Measurements from ENCODE around the gene IER3. TPM values are rescaled to one million over a fixed set of nuclear protein-coding genes. Genes with fewer than 3 reads are reported as not detected.

IER3 gene
- total and polyA plus RNA-seq, 2 of the 13 experiments (the other 11 are each of a cell fraction or from before 2014, with no cell fraction given), result 51.1 to 131 TPM

- TF ChIP-seq, protein P1, sequence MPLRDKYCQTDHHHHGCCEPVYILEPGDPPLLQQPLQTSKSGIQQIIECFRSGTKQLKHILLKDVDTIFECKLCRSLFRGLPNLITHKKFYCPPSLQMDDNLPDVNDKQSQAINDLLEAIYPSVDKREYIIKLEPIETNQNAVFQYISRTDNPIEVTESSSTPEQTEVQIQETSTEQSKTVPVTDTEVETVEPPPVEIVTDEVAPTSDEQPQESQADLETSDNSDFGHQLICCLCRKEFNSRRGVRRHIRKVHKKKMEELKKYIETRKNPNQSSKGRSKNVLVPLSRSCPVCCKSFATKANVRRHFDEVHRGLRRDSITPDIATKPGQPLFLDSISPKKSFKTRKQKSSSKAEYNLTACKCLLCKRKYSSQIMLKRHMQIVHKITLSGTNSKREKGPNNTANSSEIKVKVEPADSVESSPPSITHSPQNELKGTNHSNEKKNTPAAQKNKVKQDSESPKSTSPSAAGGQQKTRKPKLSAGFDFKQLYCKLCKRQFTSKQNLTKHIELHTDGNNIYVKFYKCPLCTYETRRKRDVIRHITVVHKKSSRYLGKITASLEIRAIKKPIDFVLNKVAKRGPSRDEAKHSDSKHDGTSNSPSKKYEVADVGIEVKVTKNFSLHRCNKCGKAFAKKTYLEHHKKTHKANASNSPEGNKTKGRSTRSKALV (CRISPR knock-in tag; IDR thresholded peaks at IDR 0.05), result 0 out of 2 replicates have a peak, but pooled peaks have one; percentile 43
- TF ChIP-seq NONO (IDR thresholded peaks at IDR 0.05), result no peak
- TF ChIP-seq NONO (CRISPR knock-in tag; conservative IDR thresholded peaks at IDR 0.05), result 0 out of 2 replicates have a peak, but pooled peaks have one; percentile 7
- TF ChIP-seq NCOR1 (IDR thresholded peaks at IDR 0.05; ENCODE audit: borderline replicate concordance, low read length), result 0 out of 2 replicates have a peak, but pooled peaks have one; percentile 33
- TF ChIP-seq ZSCAN21 (CRISPR knock-in tag; IDR thresholded peaks at IDR 0.05; ENCODE audit: borderline replicate concordance), result 0 out of 2 replicates have a peak, but pooled peaks have one; percentile 21
- TF ChIP-seq PCBP2 (optimal IDR thresholded peaks at IDR 0.05; ENCODE audit: low read depth, low read length, poor library complexity, severe bottlenecking), result no peak
- TF ChIP-seq ZKSCAN1 (IDR thresholded peaks at IDR 0.05; ENCODE audit: low read length), result peak; percentile 76; the same call in 1 of the 2 replicates
- TF ChIP-seq, protein P2, sequence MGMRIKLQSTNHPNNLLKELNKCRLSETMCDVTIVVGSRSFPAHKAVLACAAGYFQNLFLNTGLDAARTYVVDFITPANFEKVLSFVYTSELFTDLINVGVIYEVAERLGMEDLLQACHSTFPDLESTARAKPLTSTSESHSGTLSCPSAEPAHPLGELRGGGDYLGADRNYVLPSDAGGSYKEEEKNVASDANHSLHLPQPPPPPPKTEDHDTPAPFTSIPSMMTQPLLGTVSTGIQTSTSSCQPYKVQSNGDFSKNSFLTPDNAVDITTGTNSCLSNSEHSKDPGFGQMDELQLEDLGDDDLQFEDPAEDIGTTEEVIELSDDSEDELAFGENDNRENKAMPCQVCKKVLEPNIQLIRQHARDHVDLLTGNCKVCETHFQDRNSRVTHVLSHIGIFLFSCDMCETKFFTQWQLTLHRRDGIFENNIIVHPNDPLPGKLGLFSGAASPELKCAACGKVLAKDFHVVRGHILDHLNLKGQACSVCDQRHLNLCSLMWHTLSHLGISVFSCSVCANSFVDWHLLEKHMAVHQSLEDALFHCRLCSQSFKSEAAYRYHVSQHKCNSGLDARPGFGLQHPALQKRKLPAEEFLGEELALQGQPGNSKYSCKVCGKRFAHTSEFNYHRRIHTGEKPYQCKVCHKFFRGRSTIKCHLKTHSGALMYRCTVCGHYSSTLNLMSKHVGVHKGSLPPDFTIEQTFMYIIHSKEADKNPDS (CRISPR knock-in tag; IDR thresholded peaks at IDR 0.05), result no peak
- TF ChIP-seq MAZ (IDR thresholded peaks at IDR 0.05; ENCODE audit: borderline replicate concordance, low read depth, low read length), result no peak
- TF ChIP-seq MAZ (CRISPR knock-in tag; IDR thresholded peaks at IDR 0.05; ENCODE audit: low read depth), result 0 out of 2 replicates have a peak, but pooled peaks have one; percentile 18
- no peak for TF ChIP-seq PRDM4 (CRISPR knock-in tag; IDR thresholded peaks at IDR 0.05; ENCODE audit: borderline replicate concordance)
- TF ChIP-seq CREB1 (IDR thresholded peaks at IDR 0.05), result peak; percentile 42; the same call in 1 of the 2 replicates
- no peak for TF ChIP-seq CREB1 (CRISPR knock-in tag; IDR thresholded peaks at IDR 0.05)
- no peak for TF ChIP-seq BRD4 (CRISPR knock-in tag; IDR thresholded peaks at IDR 0.05)
- TF ChIP-seq, protein P3, sequence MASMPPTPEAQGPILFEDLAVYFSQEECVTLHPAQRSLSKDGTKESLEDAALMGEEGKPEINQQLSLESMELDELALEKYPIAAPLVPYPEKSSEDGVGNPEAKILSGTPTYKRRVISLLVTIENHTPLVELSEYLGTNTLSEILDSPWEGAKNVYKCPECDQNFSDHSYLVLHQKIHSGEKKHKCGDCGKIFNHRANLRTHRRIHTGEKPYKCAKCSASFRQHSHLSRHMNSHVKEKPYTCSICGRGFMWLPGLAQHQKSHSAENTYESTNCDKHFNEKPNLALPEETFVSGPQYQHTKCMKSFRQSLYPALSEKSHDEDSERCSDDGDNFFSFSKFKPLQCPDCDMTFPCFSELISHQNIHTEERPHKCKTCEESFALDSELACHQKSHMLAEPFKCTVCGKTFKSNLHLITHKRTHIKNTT (CRISPR knock-in tag; IDR thresholded peaks at IDR 0.05), result no peak
- peak; percentile 52 for TF ChIP-seq TBX2 (CRISPR knock-in tag; IDR thresholded peaks at IDR 0.05; ENCODE audit: borderline replicate concordance)
- TF ChIP-seq RFX3 (CRISPR knock-in tag; IDR thresholded peaks at IDR 0.05), result no peak
- TF ChIP-seq ZNF567 (CRISPR knock-in tag; IDR thresholded peaks at IDR 0.05; ENCODE audit: borderline replicate concordance), result no peak
- TF ChIP-seq PHF5A (CRISPR knock-in tag; IDR thresholded peaks at IDR 0.05; ENCODE audit: low read depth, unreplicated experiment), result no peak
- no peak for TF ChIP-seq U2AF1 (optimal IDR thresholded peaks at IDR 0.05; ENCODE audit: low read depth, low read length)
Measured at GRCh38 chr6:30749554-30750378, 5.4 kb upstream of the IER3 start (continued).
